GM18526 (cell line): ENCODE data around the gene RNF166.

ENCODE experiments used
- POLR2A ChIP-seq: IDR thresholded peaks from 3 replicates; pipeline ENCODE4 v1.6.1; 2011; ENCODE audit not compliant: insufficient read length; ENCODE audit errors: extremely low read depth

Gene RNF166

GRCh38 chr16:88697831-88698615, 8.2 kb downstream of the RNF166 start:
- no peak for TF ChIP-seq POLR2A

- TF ChIP-seq POLR2A: no peak
Measured at GRCh38 chr16:88697116-88697830, 8.9 kb downstream of the RNF166 start.

GRCh38 chr16:88696441-88696840, 9.8 kb downstream of the RNF166 start:
- TF ChIP-seq POLR2A: no peak

GRCh38 chr16:88695753-88696152, 10.5 kb downstream of the RNF166 start:
- TF ChIP-seq POLR2A: no peak

GRCh38 chr16:88695218-88695617, 11.0 kb downstream of the RNF166 start:
- TF ChIP-seq POLR2A: no peak

GRCh38 chr16:88694221-88695087, 11.8 kb downstream of the RNF166 start:
- no peak for TF ChIP-seq POLR2A

- TF ChIP-seq POLR2A: no peak
Measured at GRCh38 chr16:88693420-88694177, 12.6 kb downstream of the RNF166 start.

GRCh38 chr16:88692861-88693260, 13.3 kb downstream of the RNF166 start:
- TF ChIP-seq POLR2A: no peak

- no peak for TF ChIP-seq POLR2A
Measured at GRCh38 chr16:88691924-88692560, 14.2 kb downstream of the RNF166 start.

GRCh38 chr16:88691129-88691813, 14.9 kb downstream of the RNF166 start:
- TF ChIP-seq POLR2A: no peak

- no peak for TF ChIP-seq POLR2A
Measured at GRCh38 chr16:88690341-88691128, 15.7 kb downstream of the RNF166 start.

GRCh38 chr16:88688013-88688778, 18.0 kb downstream of the RNF166 start:
- no peak for TF ChIP-seq POLR2A
